DMS53 (cell line): ENCODE data around the gene TADA1.

Source experiments
- DNase-seq: peaks from one replicate; lab custom pipeline; 2025; lab: John Stamatoyannopoulos, UW

The TADA1 gene

GRCh38 chr1:166875734-166876539 is at the start of gene TADA1:
TSS of gene TADA1 (minus strand) at chr1:166876264. CDS start at chr1:166876233, 31 bp downstream.
- peak; percentile 99 for DNase-seq

- no peak for DNase-seq
Observed at GRCh38 chr1:166924823-166925541, 48.9 kb upstream of the TADA1 start.

GRCh38 chr1:166920561-166921475 is 44.8 kb upstream of the TADA1 start:
- DNase-seq = peak; percentile 61

GRCh38 chr1:166918956-166919316 is 42.9 kb upstream of the TADA1 start:
- no peak for DNase-seq

GRCh38 chr1:166918088-166918955 is 42.3 kb upstream of the TADA1 start:
- DNase-seq = no peak

GRCh38 chr1:166915941-166916340 is 39.9 kb upstream of the TADA1 start:
- no peak for DNase-seq

GRCh38 chr1:166915042-166915441 is 39.0 kb upstream of the TADA1 start:
- DNase-seq = no peak

- no peak for DNase-seq
Observed at GRCh38 chr1:166914111-166914510, 38.0 kb upstream of the TADA1 start.

- no peak for DNase-seq
Observed at GRCh38 chr1:166911624-166912023, 35.6 kb upstream of the TADA1 start.

GRCh38 chr1:166910396-166910994 is 34.4 kb upstream of the TADA1 start:
- DNase-seq = peak; percentile 96

- DNase-seq = no peak
Observed at GRCh38 chr1:166908942-166909341, 32.9 kb upstream of the TADA1 start.

- DNase-seq = no peak
Observed at GRCh38 chr1:166907763-166908162, 31.7 kb upstream of the TADA1 start.

- no peak for DNase-seq
Observed at GRCh38 chr1:166907051-166907450, 31.0 kb upstream of the TADA1 start.

GRCh38 chr1:166906647-166907046 is 30.6 kb upstream of the TADA1 start:
- no peak for DNase-seq

- DNase-seq = no peak
Observed at GRCh38 chr1:166905900-166906299, 29.8 kb upstream of the TADA1 start.

- DNase-seq = no peak
Observed at GRCh38 chr1:166905136-166905535, 29.1 kb upstream of the TADA1 start.

GRCh38 chr1:166903232-166903631 is 27.2 kb upstream of the TADA1 start:
- no peak for DNase-seq

- no peak for DNase-seq
Observed at GRCh38 chr1:166902279-166902678, 26.2 kb upstream of the TADA1 start.

- DNase-seq = no peak
Observed at GRCh38 chr1:166900987-166901386, 24.9 kb upstream of the TADA1 start.

- DNase-seq = no peak
Observed at GRCh38 chr1:166899769-166900168, 23.7 kb upstream of the TADA1 start.

GRCh38 chr1:166895766-166896165 is 19.7 kb upstream of the TADA1 start:
- no peak for DNase-seq
